GM12878 (cell line): ENCODE results near the gene PCDHGC4. TPM values are rescaled to one million over a fixed set of nuclear protein-coding genes. Genes with fewer than 3 reads are reported as not detected.

Experiments used
- ATAC-seq: fragments of 200-7000 bp; cut with Tn5 transposase; 3 replicates; pipeline ENCODE4 v1.9.1; 2020; ENCODE audit warnings: mild to moderate bottlenecking, moderate library complexity
- BruUV-seq: library from RNA; stranded (reverse); fragments of 400-500 nt; replicated peaks from 2 replicates; lab custom pipeline; 2021; lab: Mats Ljungman, UMichigan
- CTCF ChIA-PET: fragments of 300-600 bp; sonication (Branson Sonifier 250); formaldehyde crosslinking; extraction: SDS; loops from one replicate; lab custom pipeline; 2021; ENCODE audit warnings: inconsistent platforms; lab: Yijun Ruan, JAX
- POLR2A ChIA-PET: fragments of 350-600 bp; formaldehyde crosslinking; extraction: SDS; loops from one replicate; lab custom pipeline; 2021; ENCODE audit warnings: inconsistent platforms; lab: Charles Lee
- RAD21 ChIA-PET: fragments of 300-600 bp; sonication (Branson Sonifier 250); formaldehyde crosslinking; loops from one replicate; lab custom pipeline; 2023; ENCODE audit warnings: antibody characterized with exemption; ENCODE audit not compliant: unreplicated experiment; lab: Charles Lee
- SMC1A ChIA-PET: fragments of 300-600 bp; sonication (Branson Sonifier 250); formaldehyde crosslinking; loops from one replicate; lab custom pipeline; 2023; ENCODE audit not compliant: unreplicated experiment, uncharacterized antibody; lab: Charles Lee
- DNase-seq: peaks from one replicate; pipeline ENCODE4 v3.0.0-alpha.2; 2011; ENCODE audit warnings: low read depth, low spot score
- FAIRE-seq: peaks from 3 replicates; lab custom pipeline; 2011; peaks lifted over from hg19 to GRCh38; lab: Jason Lieb, UNC
- H2AFZ ChIP-seq: 2 replicates; pipeline ENCODE4 v1.6.0; 2011; ENCODE audit warnings: low read depth, low read length, control low read depth; ENCODE audit not compliant: control insufficient read depth
- H3K27ac ChIP-seq: 2 replicates; pipeline ENCODE4 v1.5.1; 2011; ENCODE audit warnings: control low read depth; ENCODE audit not compliant: control insufficient read depth, insufficient read depth
- H3K27me3 ChIP-seq, 2 experiments: replicated peaks in 1 of 2; 2 replicates each; pipeline versions ENCODE4 v1.6.0 to v1.6.1; 2011; ENCODE audit warnings: low read length in 1 of 2; ENCODE audit not compliant: control insufficient read depth in 2 of 2, insufficient read depth in 2 of 2
- H3K36me3 ChIP-seq, 2 experiments: 2 replicates each; pipeline ENCODE4 v1.5.1; 2011; ENCODE audit warnings: low read length in 1 of 2; ENCODE audit not compliant: control insufficient read depth in 2 of 2, insufficient read depth in 2 of 2
- H3K4me1 ChIP-seq: 2 replicates; pipeline ENCODE4 v1.6.1; 2011; ENCODE audit warnings: mild to moderate bottlenecking, low read length, moderate library complexity, mixed read lengths; ENCODE audit not compliant: control insufficient read depth, insufficient read depth
- H3K4me2 ChIP-seq: 2 replicates; pipeline ENCODE4 v1.6.0; 2011; ENCODE audit warnings: control low read depth; ENCODE audit not compliant: control insufficient read depth, insufficient read depth
- H3K4me3 ChIP-seq: fragments of 200-600 bp; sonication (generic); 2 replicates; pipeline ENCODE4 v1.5.1; 2016
- H3K79me2 ChIP-seq: 2 replicates; pipeline ENCODE4 v1.6.0; 2011; ENCODE audit warnings: low read length; ENCODE audit not compliant: control insufficient read depth, insufficient read depth
- H3K9ac ChIP-seq: 2 replicates; pipeline ENCODE4 v1.8.0; 2011; ENCODE audit warnings: low read length, control low read depth, mixed read lengths; ENCODE audit not compliant: control insufficient read depth, insufficient read depth
- H3K9me3 ChIP-seq: replicated peaks from 3 replicates; pipeline ENCODE4 v1.5.1; 2011; ENCODE audit warnings: mild to moderate bottlenecking, low read length; ENCODE audit not compliant: control insufficient read depth, insufficient read depth
- H4K20me1 ChIP-seq: 2 replicates; pipeline ENCODE4 v1.6.0; 2011; ENCODE audit not compliant: control insufficient read depth, insufficient read depth
- CBX5 ChIP-seq: sonication (generic); IDR thresholded peaks from 2 replicates; pipeline ENCODE4 v1.6.1; 2016; ENCODE audit warnings: low read depth, moderate library complexity, mild to moderate bottlenecking, inconsistent platforms
- CHD2 ChIP-seq: IDR thresholded peaks from 2 replicates; pipeline ENCODE4 v1.6.1; 2011; ENCODE audit warnings: low read depth, low read length, improper control_type of control experiment, borderline replicate concordance
- ELK1 ChIP-seq: IDR thresholded peaks from 2 replicates; pipeline ENCODE4 v1.6.1; 2012; ENCODE audit warnings: low read depth, low read length, improper control_type of control experiment
- HCFC1 ChIP-seq: fragments of 150-350 bp; IDR thresholded peaks from 2 replicates; pipeline ENCODE4 v1.6.1; 2014; ENCODE audit warnings: low read length
- IKZF2 ChIP-seq, 2 experiments: fragments of 450-650 bp; IDR thresholded peaks; 2 replicates each; pipeline ENCODE4 v1.6.1; 2017; ENCODE audit warnings: mild to moderate bottlenecking in 2 of 2, moderate library complexity in 2 of 2
- MTA3 ChIP-seq: IDR thresholded peaks from 2 replicates; pipeline ENCODE4 v1.6.1; 2012; ENCODE audit warnings: low read length, inconsistent platforms, borderline replicate concordance
- NFIC ChIP-seq: IDR thresholded peaks from 2 replicates; pipeline ENCODE4 v1.6.1; 2012; ENCODE audit warnings: low read depth, mild to moderate bottlenecking, inconsistent platforms, low read length, moderate library complexity
- NKRF ChIP-seq: fragments of 450-650 bp; conservative IDR thresholded peaks from 2 replicates; pipeline ENCODE4 v1.6.1; 2017; ENCODE audit warnings: mild to moderate bottlenecking, moderate library complexity
- RAD51 ChIP-seq: fragments of 450-650 bp; IDR thresholded peaks from 2 replicates; pipeline ENCODE4 v1.6.1; 2016; ENCODE audit warnings: moderate library complexity, mild to moderate bottlenecking, inconsistent platforms
- SMAD5 ChIP-seq: IDR thresholded peaks from 2 replicates; pipeline ENCODE4 v1.6.1; 2016; ENCODE audit warnings: antibody characterized with exemption, low read depth
- ZNF207 ChIP-seq: fragments of 450-650 bp; IDR thresholded peaks from 2 replicates; pipeline ENCODE4 v1.6.1; 2014; ENCODE audit warnings: antibody characterized with exemption, mild to moderate bottlenecking, borderline replicate concordance
- ZNF24 ChIP-seq: fragments of 450-650 bp; IDR thresholded peaks from 2 replicates; pipeline ENCODE4 v1.6.1; 2017; ENCODE audit warnings: antibody characterized with exemption, mild to moderate bottlenecking
- WGBS: methylation state at CpG from one replicate; pipeline ENCODE4 v1.1.6; 2016; ENCODE audit warnings: low lambda C conversion rate; ENCODE audit not compliant: insufficient replicate concordance, insufficient coverage; ENCODE audit errors: missing lambda C conversion rate; 5-methylcytosine and 5-hydroxymethylcytosine counted together
- in situ Hi-C: fragments of 300-500 bp; cut with MboI; formaldehyde crosslinking; loops from 9 replicates; pipeline ENCODE4 v1.14.3; 2018; ENCODE audit warnings: mixed read lengths
- intact Hi-C: fragments of 100-400 bp; cut with micrococcal nuclease; formaldehyde crosslinking; loops from one replicate; pipeline ENCODE4 v1.14.2; 2022; ENCODE audit not compliant: unreplicated experiment
- polyA plus RNA-seq, 11 experiments: library from polyadenylated mRNA; depleted of rRNA in 4 of 11; unstranded in 6 of 11; stranded (reverse) in 5 of 11; fragments of >200 nt; fragmentation: Nextera tagmentation in 4 of 11; fragmentation: Illumina TruSeq in 1 of 11; extraction: Ambion mirVana in 4 of 11; extraction: Trizol in 1 of 11; gene quantifications; 1 replicate in 1 of 11; 2 replicates in 10 of 11; pipeline versions ENCODE4 v1.2.1 to v1.2.3, GENCODE V29; 2011 to 2016; ENCODE audit warnings: inconsistent platforms in 2 of 11, missing spikeins in 2 of 11, low read depth in 1 of 11
- total RNA-seq, 4 experiments: library from RNA; depleted of rRNA in 3 of 4; stranded (reverse); fragments of >200 nt in 3 of 4; fragmentation: Illumina TruSeq in 1 of 4; extraction: Trizol in 1 of 4; gene quantifications; 2 replicates each; pipeline versions ENCODE4 v1.2.1 to v1.2.3, GENCODE V29; 2013 to 2021

The PCDHGC4 gene
- total and polyA plus RNA-seq, 10 of the 15 experiments (the other 5 are each of a cell fraction or from before 2014, with no cell fraction given): 0.04 to 1.2 (median 0.52) TPM

- TF ChIP-seq ELK1 (no peak), SMAD5 (no peak), CHD2 (no peak), ZNF207 (no peak)
Measured at GRCh38 chr5:141439411-141440141, 45.3 kb upstream of the PCDHGC4 start (continued).

GRCh38 chr5:141440341-141440740, 44.5 kb upstream of the PCDHGC4 start:
- Histone ChIP-seq H3K9ac (no peak overlapping the region), H3K4me1 (no peaks in the 10 kb centered on the region), H4K20me1 (no peaks in the 10 kb centered on the region), H3K79me2 (no peaks in the 10 kb centered on the region), H3K36me3 (no peaks in the 10 kb centered on the region), H2AFZ (no peak overlapping the region), H3K27me3 (no peaks in the 10 kb centered on the region), H3K9me3 (no peaks in the 10 kb centered on the region; the same call in 2 of the 3 replicates), H3K27ac (no peak overlapping the region), H3K4me3 (no peak overlapping the region), H3K4me2 (no peak overlapping the region)
- ChIA-PET POLR2A (no interaction called here), SMC1A (no interaction called here), RAD21 (no interaction called here), CTCF (interaction anchor here (3.0 kb wide), 1 partner anchor 10 kb away, joined by 13 read pairs; the partner anchor contains the start of gene PCDHGA12)
- TF ChIP-seq MTA3 (no peak), CBX5 (no peak), RAD51 (no peak), HCFC1 (no peak), IKZF2 (IDR thresholded peaks at IDR 0.05) (no peak), NKRF (no peak), ZNF24 (no peak), NFIC (no peak)
- no peak for FAIRE-seq
- DNase-seq: no peak
- no TSS peak for BruUV-seq
- no peak for ATAC-seq
- WGBS: 86% methylated on average over 9 of the region's 9 CpGs
- in situ Hi-C loops (no loop called here), intact Hi-C loops (no loop called here)
